ENCODE results near the gene MYO18A.
"Not testable (repeated sequence)": the region's sequence is repeated elsewhere in the genome, so short reads cannot be mapped to it uniquely, and the experiment has no call there.

MYO18A gene

DNA sequence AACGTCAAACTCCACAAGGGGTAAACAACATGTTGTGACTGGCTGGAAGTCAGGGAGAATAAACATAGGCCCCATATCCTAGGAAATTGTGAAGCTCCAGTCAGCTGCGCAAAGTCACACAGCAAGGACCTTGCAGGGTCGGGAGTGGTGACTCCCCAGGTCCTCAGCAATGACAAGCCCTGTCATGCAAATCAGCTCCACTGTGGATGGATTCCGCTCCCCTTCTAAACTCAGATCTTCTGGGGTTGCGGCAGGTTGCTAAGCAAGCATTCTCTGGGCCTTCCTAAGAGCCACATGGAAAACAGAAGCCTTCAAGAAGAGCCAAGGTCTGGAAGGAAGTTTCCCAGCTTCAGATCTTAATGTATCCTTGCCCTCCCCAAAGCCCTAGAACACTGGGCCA, 28.9 kb upstream of the MYO18A start:
- DNase-seq (ENCODE audit: low read depth), result no peak
- TF ChIP-seq, protein P1, sequence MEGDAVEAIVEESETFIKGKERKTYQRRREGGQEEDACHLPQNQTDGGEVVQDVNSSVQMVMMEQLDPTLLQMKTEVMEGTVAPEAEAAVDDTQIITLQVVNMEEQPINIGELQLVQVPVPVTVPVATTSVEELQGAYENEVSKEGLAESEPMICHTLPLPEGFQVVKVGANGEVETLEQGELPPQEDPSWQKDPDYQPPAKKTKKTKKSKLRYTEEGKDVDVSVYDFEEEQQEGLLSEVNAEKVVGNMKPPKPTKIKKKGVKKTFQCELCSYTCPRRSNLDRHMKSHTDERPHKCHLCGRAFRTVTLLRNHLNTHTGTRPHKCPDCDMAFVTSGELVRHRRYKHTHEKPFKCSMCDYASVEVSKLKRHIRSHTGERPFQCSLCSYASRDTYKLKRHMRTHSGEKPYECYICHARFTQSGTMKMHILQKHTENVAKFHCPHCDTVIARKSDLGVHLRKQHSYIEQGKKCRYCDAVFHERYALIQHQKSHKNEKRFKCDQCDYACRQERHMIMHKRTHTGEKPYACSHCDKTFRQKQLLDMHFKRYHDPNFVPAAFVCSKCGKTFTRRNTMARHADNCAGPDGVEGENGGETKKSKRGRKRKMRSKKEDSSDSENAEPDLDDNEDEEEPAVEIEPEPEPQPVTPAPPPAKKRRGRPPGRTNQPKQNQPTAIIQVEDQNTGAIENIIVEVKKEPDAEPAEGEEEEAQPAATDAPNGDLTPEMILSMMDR (IDR thresholded peaks at IDR 0.05; ENCODE audit: low read length, missing control alignments), result no peak
- no peak overlapping the region for H3K4me3 ChIP-seq (replicated peaks; ENCODE audit: low read depth, low read length)

DNA sequence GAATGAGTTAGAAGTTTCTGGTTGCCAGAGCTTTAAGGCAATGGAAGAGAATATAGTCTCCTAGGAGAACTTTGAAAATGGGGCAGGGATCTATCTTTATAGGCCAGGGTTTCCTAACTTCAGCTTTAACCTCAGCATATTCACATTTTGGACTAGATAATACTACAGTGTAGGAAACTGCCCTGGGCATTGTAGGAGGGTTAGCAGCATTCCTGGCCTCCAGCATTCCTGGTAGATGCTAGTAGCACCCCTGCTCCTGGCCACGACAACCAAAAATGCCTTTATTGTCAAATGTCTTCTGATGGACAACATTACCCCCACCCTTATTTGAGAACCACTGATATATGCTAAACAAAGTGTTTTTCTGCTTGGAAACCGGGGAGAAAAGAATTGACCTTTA, 27.8 kb upstream of the MYO18A start:
- H3K4me3 ChIP-seq (replicated peaks; ENCODE audit: low read depth, low read length), result no peak overlapping the region
- TF ChIP-seq, protein P1 (IDR thresholded peaks at IDR 0.05; ENCODE audit: low read length, missing control alignments), result no peak
- DNase-seq (ENCODE audit: low read depth), result no peak

DNA sequence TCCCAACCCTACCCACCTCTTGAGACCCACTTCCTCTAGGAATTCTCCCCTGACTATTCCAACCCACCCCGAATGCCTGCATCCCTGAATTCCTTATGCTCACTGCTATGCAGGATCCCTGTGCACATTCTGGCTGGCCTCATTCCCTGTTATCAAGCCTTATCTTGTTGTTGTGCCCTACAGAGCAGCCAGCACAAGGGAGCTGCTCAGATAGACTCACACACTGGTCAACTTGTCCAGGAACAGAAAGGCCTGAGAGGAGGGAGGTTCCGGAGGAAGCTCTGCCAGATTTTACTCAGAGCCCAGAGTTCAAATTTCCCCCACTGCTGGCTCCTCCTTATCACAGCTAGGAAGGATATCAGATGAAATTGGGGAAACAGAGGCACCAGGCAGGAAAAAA, 24.8 kb upstream of the MYO18A start:
- DNase-seq (ENCODE audit: low read depth), result no peak
- TF ChIP-seq, protein P1 (IDR thresholded peaks at IDR 0.05; ENCODE audit: low read length, missing control alignments), result no peak
- no peak overlapping the region for H3K4me3 ChIP-seq (replicated peaks; ENCODE audit: low read depth, low read length)

DNA sequence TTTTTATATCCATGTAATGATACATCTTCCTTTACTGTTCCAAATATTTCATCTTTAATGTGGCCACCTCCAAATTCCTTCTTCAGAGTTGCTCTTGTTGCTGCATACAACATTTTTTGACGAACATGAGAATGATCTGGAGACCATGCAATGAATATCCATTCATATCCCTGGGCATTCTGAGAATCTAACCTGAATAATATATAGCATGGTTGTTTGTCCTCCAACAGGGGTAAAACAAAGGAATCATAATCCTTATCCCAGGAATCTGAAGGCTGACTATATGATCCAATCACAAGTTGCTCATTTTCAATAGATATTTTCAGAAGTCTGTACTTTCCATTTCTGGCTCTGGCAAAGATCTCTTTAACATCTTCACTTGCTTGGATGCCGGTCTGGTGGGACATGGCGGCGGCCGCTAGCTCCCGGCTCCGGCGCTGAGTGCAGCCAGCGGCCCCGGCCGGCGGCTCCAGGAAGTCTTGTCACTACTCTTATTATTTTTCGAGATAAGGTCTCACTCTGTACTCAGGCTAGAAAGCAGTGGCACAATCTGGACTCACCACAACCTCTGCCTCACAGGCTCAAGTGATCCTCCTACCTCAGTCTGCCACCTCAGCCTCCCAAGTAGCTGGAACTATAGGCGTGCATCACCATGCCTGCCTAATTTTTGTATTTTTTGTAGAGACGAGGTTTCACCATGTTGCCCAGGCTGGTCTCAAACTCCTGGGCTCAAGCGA, 24.0 kb upstream of the MYO18A start:
- H3K4me3 ChIP-seq (replicated peaks; ENCODE audit: low read depth, low read length); DNase-seq (ENCODE audit: low read depth): not testable (repeated sequence)

DNA sequence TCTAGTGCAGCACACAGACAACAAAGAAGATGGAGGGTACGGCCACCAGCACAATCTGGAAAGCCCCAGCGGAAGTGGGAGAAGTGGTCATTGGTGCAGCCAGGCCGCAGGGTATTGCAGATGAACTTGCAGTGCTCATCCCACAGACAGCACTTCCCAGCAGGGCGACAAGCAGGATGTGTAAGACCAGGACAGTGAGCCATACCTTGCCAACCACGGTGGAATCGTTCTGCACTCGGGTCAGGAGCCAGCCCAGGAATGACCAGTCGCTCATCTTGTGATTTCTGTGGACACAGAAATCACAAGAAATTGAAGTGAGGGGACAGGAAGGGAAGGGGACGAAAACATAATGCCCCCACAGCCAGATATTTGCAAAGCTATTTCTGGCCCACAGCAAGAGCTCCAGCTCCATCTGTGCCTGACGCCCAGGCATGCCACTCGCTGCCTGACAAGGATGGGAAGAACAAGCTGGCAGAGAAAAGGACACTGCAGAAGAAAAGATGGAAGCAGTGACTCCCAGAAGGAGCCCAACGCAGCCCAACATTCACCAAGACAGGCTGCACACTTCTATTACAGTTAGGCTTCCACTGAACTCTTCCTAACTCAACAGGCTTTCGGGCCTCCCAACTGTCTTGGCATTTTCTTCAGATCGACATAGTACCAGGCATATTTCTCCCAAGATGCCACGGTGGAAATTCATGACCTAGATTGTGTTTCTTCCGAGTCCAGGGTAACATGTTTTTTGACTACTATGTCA, 17.5 kb upstream of the MYO18A start:
- DNase-seq (ENCODE audit: low read depth), result no peak
- TF ChIP-seq, protein P1 (IDR thresholded peaks at IDR 0.05; ENCODE audit: low read length, missing control alignments), result no peak

DNA sequence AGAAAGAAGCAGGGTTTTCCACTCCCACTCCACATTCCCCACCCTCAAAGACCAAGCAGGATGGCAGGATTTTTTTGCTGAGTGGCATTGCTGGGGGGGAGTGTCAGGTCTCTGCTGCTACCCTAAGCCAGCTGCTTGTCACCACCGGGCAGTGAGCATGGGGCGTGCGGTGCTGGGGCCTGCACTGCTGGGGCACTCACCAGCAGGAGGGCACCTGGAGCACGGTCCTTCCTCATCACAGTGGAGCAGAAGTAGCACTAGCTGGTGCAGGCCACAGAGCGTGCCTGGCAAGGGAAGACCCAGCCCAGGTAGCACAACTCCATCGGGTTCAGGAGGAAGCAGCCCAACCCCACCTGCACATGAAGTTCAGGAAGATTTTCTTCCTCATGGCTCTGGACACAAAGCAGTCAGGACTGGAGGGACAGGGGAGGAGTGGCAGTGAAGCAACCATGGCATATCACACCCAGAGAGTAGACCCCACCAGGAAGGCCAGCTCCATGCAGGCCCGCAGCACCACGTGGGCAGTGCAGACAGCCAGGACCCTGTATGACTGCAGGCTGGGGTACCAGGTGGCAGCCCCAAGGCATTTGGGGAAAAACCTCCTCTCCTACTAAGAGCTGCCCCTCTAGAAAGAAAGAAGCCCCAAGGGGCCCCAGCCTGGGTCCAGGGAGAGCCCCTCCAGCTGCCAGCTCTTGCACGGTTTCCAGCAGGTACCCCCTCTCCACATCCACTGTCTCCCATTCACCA, 16.7 kb upstream of the MYO18A start:
- TF ChIP-seq, protein P1 (IDR thresholded peaks at IDR 0.05; ENCODE audit: low read length, missing control alignments), result no peak
- no peak for DNase-seq (ENCODE audit: low read depth)
- H3K4me3 ChIP-seq (replicated peaks; ENCODE audit: low read depth, low read length), result no peak overlapping the region

More for the DNA sequence above, 17.5 kb upstream of the MYO18A start:
- H3K4me3 ChIP-seq (replicated peaks; ENCODE audit: low read depth, low read length), result no peak overlapping the region

DNA sequence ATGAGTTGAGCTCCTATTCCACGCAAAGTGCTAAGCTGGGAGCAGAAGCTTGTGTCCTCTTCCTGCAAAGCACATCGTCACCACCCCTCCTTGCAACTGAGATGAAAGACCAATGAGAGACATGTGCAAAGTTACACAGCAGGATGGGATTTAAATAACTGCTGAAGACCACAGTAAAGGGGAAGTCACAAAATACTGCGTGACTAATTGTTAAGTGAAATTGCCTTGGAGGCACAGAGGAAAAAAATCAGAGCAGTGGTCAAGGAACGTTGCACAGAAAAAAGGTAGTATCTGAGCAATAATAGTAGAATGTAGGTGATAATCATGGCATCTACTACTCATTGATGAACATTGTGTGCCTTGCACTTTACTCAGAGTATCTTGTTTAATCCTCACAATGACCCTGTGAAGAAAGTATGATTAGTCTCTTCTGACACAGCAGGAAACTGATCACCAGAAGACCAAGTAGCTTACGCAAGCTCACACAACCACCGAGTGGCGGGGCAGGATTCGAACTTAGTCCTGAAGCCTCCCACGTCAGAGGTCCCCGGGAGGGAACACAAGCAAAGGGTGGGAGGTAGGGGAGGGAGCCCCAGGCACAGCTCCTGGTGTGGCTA, 15.4 kb upstream of the MYO18A start:
- H3K4me3 ChIP-seq (replicated peaks; ENCODE audit: low read depth, low read length), result no peak overlapping the region
- no peak for DNase-seq (ENCODE audit: low read depth)
- TF ChIP-seq, protein P1 (IDR thresholded peaks at IDR 0.05; ENCODE audit: low read length, missing control alignments), result no peak
